Measurements from ENCODE around the gene GCSAM. TPM values are rescaled to one million over a fixed set of nuclear protein-coding genes. Genes with fewer than 3 reads are reported as not detected.

The GCSAM gene, protein sequence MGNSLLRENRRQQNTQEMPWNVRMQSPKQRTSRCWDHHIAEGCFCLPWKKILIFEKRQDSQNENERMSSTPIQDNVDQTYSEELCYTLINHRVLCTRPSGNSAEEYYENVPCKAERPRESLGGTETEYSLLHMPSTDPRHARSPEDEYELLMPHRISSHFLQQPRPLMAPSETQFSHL
- total RNA-seq, result 1 to 10 TPM in 1 of 4 donors, under 1 TPM in 1, not detected in 2; 0.44 to 1.4 TPM

DNA sequence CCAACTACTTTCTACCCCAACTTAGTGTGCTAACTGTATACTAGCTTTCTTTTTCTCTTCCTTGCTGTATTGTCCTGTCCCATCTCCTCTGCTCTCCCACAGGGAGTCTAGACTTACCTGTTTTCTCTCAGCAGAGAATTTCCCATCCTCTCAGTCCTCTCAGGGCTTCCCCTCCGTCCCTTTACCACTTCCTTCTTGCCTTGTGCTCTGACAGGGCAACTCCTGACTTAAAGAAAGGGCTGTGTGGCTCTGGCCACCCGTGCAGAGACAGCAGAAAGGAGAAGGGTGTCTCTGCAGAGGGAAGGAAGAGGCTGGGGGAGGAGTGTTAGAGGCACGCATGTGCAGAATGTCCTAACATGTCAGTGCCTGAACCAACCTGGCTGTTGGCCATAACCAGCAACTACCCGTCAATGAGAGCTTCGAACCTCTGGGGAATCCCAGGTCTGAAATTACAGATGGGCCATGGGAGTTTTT lies at the start of gene GCSAM:
Gene GCSAM (minus strand): TSS at position 274 of the 474 bp plus-strand sequence. CDS start 128 bp downstream, at position 146.
- TF ChIP-seq, protein P1, sequence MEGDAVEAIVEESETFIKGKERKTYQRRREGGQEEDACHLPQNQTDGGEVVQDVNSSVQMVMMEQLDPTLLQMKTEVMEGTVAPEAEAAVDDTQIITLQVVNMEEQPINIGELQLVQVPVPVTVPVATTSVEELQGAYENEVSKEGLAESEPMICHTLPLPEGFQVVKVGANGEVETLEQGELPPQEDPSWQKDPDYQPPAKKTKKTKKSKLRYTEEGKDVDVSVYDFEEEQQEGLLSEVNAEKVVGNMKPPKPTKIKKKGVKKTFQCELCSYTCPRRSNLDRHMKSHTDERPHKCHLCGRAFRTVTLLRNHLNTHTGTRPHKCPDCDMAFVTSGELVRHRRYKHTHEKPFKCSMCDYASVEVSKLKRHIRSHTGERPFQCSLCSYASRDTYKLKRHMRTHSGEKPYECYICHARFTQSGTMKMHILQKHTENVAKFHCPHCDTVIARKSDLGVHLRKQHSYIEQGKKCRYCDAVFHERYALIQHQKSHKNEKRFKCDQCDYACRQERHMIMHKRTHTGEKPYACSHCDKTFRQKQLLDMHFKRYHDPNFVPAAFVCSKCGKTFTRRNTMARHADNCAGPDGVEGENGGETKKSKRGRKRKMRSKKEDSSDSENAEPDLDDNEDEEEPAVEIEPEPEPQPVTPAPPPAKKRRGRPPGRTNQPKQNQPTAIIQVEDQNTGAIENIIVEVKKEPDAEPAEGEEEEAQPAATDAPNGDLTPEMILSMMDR (IDR thresholded peaks at IDR 0.05; ENCODE audit: low read depth), result no peak

DNA sequence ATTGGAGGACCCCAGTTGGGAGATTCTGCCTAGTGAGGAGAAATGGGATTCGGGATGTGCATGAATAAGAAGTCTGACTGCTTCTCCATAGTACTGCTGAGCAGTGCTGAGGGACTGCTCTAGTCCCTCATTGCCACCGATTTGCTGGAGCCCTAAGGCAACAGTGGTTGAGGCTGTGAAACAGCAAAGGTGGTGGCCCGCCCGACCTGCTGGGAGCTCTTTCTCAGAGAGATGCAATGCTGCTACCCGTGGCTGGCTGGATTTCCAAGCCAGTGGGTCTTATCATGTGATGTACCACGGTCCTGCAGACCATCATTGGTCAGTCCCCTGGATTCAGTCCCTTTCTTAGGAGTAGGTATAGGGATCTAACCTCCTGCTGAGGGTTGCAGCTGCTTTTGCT lies 42.6 kb upstream of the GCSAM start:
- TF ChIP-seq, protein P1 (IDR thresholded peaks at IDR 0.05; ENCODE audit: low read depth), result no peak

DNA sequence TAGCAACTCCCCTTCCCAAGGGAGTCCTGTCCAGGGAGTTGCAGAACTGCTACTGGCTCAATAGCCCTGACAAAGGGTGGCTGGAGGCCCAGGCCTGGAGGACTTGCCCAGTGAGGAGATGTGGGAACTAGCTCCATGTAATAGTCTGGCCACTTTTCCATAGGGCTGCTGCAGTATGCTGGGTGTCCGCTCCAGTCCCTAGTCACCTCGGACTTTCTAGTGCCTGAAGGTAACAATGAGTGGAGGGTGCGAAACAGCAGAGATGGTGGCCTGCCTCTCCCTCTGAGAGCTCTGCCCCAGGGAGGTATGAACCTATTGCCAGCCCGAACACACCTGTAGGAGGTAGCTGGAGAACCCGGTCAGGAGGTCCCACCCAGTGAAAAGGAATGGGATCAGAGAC lies 42.0 kb upstream of the GCSAM start:
- TF ChIP-seq, protein P1 (IDR thresholded peaks at IDR 0.05; ENCODE audit: low read depth), result no peak

DNA sequence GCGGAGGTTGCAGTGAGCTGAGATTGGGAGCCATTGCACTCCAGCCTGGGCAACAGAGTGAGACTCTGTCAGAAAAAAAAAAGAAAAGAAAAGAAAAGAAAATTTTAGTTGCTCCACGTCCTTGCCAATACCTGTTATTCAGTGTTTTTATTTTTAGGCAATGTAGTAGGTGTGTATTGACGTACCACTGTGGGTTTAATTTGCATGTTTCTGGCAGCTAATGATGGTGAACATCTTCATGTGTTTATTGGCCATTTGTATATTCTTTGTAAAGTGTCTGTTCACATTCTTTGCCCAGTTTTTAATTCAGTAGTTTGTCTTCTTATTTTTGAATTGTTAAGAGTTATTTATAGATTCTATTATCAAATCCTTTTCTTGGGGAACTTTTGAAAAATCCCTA lies 38.1 kb upstream of the GCSAM start:
- TF ChIP-seq, protein P1 (IDR thresholded peaks at IDR 0.05; ENCODE audit: low read depth), result no peak

DNA sequence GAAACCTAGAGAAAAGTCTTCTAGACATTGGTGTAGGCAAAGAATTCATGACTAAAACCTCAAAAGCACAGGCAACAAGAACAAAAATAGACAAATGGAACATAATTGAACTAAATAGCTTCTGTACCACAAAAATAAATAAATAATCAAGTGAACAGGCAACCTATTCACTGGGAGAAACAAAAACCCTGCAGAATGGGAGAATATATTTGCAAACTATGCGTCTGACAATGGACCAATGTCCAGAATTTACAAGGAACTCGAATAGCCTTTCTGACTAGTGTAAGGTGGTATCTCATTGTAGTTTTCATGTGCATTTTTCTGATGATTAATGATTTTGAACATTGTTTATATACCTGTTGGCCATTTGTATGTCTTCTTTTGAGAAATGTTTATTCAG lies 37.0 kb upstream of the GCSAM start:
- TF ChIP-seq, protein P1 (IDR thresholded peaks at IDR 0.05; ENCODE audit: low read depth), result no peak

DNA sequence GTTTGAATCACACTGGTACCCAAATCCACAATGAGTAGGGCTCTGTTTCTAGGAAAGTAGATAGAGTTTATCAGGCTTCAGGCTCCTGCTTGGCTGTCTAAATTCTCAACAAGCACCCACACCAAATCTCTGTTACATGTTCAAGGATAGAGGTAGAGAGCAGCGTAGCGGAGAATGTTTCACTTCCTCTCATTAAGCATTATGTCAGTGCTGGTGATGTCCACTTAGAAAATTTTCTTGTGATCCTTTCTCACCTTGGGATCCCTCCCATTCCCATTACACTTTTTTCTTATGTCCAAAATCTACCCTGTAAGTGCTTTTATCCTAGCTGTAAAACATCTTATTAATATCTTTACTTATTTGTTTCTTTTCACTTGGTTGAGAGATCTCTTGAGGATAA lies 34.7 kb upstream of the GCSAM start:
- TF ChIP-seq, protein P1 (IDR thresholded peaks at IDR 0.05; ENCODE audit: low read depth), result no peak

- TF ChIP-seq, protein P1 (IDR thresholded peaks at IDR 0.05; ENCODE audit: low read depth), result no peak
Observed at GRCh38 chr3:112149136-112149535, 16.1 kb upstream of the GCSAM start.
